Astrocyte of the spinal cord (primary cell): Measurements from ENCODE around the gene GABPB2.
"Not testable (repeated sequence)": the region's sequence is repeated elsewhere in the genome, so short reads cannot be mapped to it uniquely, and the experiment has no call there.

ENCODE experiments used
- DNase-seq: peaks from one replicate; pipeline ENCODE4 v3.0.0; 2011; ENCODE audit warnings: low read depth, low spot score
- H3K4me3 ChIP-seq: 2 replicates; pipeline ENCODE4 v1.5.1; 2011; ENCODE audit warnings: low read depth, mild to moderate bottlenecking, low read length, moderate library complexity
- in situ Hi-C: cut with HindIII; loops from 2 replicates; pipeline ENCODE4 v1.10.0; 2017; ENCODE audit warnings: low sequenced_read_pairs
- TF ChIP-seq, protein P1 (sequence below): IDR thresholded peaks from 2 replicates; pipeline ENCODE4 v1.5.1; 2012; ENCODE audit warnings: low read depth, mild to moderate bottlenecking, low read length, inconsistent platforms

GABPB2 gene

DNA sequence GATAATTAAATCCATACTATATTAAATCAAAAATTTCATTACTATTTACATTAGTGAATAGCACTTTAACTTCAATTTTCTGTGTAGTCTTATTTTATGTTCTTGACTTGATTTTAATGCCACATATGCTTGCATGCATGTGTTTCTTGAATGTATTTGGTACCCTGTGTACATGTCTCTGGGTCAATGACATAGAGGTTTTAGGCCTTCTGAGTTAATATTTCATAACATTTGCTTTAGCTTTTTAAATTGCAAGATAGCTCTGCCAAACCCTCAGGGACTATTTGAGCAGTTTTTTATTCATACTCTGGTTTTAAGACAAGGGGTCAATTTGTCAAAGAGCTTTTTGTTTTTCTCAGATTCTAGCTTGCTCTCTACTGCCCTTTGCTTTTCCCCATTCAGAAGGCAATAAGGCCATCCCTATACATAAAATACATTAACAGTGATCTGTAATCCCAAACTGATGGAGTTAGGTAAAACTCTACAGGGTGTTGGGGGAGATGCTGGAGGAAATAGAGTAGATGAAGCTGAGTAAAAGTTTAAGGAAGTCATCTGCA is 5.4 kb upstream of the GABPB2 start:
- TF ChIP-seq, protein P1, sequence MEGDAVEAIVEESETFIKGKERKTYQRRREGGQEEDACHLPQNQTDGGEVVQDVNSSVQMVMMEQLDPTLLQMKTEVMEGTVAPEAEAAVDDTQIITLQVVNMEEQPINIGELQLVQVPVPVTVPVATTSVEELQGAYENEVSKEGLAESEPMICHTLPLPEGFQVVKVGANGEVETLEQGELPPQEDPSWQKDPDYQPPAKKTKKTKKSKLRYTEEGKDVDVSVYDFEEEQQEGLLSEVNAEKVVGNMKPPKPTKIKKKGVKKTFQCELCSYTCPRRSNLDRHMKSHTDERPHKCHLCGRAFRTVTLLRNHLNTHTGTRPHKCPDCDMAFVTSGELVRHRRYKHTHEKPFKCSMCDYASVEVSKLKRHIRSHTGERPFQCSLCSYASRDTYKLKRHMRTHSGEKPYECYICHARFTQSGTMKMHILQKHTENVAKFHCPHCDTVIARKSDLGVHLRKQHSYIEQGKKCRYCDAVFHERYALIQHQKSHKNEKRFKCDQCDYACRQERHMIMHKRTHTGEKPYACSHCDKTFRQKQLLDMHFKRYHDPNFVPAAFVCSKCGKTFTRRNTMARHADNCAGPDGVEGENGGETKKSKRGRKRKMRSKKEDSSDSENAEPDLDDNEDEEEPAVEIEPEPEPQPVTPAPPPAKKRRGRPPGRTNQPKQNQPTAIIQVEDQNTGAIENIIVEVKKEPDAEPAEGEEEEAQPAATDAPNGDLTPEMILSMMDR, result no peak
- DNase-seq, result no peak
- no peak overlapping the region for H3K4me3 ChIP-seq
- in situ Hi-C loops, result no loop called here

DNA sequence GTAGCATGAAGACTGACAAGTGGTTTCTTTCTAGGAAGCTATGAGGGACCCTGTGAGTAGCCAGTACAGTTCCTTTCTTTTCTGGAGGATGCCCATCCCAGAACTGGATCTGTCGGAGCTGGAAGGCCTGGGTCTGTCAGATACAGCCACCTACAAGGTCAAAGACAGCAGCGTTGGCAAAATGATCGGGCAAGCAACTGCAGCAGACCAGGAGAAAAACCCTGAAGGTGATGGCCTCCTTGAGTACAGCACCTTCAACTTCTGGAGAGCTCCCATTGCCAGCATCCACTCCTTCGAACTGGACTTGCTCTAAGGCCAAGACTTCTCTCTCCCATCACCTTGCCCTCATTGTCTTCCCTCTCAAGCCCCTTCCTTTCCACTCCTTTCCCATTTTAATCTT is 3.4 kb upstream of the GABPB2 start:
- no peak for DNase-seq
- in situ Hi-C loops, result no loop called here
- TF ChIP-seq, protein P1, result no peak
- no peak overlapping the region for H3K4me3 ChIP-seq

DNA sequence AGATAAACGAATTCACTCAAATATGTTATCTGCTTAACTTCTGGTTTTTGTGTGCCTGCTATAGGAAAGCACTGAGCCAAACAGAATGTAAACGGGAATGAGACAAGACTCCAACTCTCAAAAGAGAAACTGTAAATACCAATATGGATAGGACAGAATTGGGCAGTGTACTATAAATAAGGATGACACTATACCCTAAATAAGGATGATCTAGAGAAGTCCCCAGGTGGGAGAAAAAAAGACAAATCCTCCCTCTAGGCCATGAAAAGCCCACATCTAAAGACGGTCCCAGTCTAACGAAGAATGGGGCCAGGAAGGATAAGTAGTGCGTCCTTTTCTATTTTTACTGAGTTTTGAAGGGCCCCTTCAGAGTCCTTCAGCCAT is 1.5 kb upstream of the GABPB2 start:
- in situ Hi-C loops, result no loop called here
- TF ChIP-seq, protein P1, result no peak
- no peak for DNase-seq
- no peak overlapping the region for H3K4me3 ChIP-seq

DNA sequence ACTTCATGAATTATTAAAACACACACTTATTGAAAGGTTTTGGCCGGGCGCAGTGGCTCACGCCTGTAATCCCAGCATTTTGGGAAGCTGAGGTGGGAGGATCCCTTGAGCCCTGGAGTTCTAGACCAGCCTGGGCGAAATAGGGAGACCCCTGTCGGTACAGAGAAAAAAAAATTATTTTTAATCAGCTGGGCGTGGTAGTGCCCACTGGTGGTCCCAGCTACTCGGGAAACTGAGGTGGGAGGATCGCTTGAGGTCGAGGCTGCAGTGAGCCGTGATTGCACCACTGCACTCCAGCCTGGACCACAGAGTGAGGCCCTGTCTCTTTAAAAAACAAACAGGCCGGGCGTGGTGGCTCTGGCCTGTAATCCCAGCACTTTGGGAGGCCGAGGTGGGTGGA is 1.7 kb downstream of the GABPB2 start:
- H3K4me3 ChIP-seq, result no peak overlapping the region
- TF ChIP-seq, protein P1, result no peak
- in situ Hi-C loops, result no loop called here
- DNase-seq, result no peak

DNA sequence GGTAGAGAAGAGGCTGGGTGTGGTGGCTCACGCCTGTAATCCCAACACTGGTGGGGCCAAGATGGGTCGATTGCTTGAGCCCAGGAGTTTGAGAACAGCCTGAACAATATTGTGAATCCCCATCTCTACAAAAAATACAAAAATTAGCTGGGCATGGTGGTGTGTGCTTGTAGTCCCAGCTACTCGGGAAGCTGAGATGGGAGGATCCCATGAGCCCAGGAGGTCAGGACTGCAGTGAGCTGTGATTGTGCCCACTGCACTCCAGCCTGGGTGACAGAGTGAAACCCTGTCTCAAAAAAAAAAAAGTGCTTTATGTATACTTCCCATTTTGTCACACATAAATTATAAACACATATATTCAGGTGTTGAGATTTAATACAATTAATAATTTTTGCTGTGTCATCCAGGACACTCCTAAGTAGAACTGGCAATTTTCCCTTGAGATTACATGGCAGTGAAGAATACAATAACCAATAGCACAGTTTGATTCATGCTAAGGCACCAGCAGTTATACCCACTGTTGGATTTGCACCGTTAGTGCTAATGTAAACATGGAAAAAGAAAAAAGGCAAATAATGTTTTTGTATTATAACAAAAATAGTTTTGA is 15.5 kb downstream of the GABPB2 start:
- no peak for DNase-seq
- in situ Hi-C loops, result no loop called here
- TF ChIP-seq, protein P1, result no peak
- H3K4me3 ChIP-seq, result no peak overlapping the region

DNA sequence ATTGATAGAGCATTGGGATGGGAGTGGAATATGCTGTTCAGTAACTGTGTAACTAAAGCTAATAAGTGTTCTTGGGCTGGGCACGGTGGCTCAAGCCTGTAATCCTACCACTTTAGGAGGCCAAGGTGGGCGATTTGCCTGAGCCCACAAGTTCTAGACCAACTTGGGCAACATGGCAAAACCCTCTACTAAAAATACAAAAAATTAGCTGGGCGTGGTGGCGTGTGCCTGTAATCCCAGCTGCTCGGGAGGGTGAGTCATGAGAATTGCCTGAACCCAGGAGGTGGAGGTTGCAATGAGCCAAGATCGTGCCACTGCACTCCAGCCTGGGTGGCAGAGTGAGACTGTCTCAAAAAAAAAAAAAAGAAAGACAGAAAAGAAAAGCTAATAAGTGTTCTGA is 26.9 kb downstream of the GABPB2 start:
- in situ Hi-C loops, DNase-seq, H3K4me3 ChIP-seq: not testable (repeated sequence)

DNA sequence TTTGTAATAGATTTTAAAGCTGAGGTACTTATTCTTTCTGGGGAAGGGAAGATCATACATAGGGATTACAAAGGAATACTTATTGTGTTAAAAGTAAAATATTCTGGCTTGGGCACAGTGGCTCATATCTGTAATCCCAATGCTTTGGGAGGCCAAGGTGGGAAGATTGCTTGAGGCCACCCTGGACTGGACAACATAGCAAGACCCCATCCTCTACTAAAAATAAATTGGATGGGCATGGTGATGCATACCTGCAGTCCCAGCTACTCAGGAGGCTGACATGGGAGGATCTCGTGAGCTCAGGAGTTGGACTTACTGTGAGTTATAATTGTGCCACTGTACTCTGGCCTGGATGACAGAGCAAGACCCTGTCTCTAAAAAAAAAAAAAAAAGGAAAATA is 27.6 kb downstream of the GABPB2 start:
- TF ChIP-seq, protein P1, result no peak
- H3K4me3 ChIP-seq, result no peak overlapping the region
- in situ Hi-C loops, result no loop called here
- no peak for DNase-seq
